Upper lobe of left lung (tissue), 4 donors: ENCODE measurements around the gene RAD51AP1.

Experiments used
- CTCF ChIP-seq, 6 experiments: fragments of 450-650 bp in 4 of 6; fragments of 200-600 bp in 2 of 6; sonication (generic) in 2 of 6; IDR thresholded peaks; one replicate each; pipeline ENCODE4 v1.5.1; 2016 to 2019; ENCODE audit warnings: antibody characterized with exemption in 6 of 6
- EP300 ChIP-seq, 4 donors: sonication (generic); formaldehyde crosslinking; IDR thresholded peaks; one replicate each; pipeline ENCODE4 v1.5.1; 2017; ENCODE audit warnings: antibody characterized with exemption in 4 of 4, control low read depth in 2 of 4
- POLR2A ChIP-seq, 4 donors: fragments of 450-650 bp; IDR thresholded peaks; one replicate each; pipeline ENCODE4 v1.5.1; 2016 to 2017; ENCODE audit warnings: antibody characterized with exemption in 4 of 4, mild to moderate bottlenecking in 2 of 4
- POLR2AphosphoS5 ChIP-seq, 2 donors: sonication (generic); formaldehyde crosslinking; IDR thresholded peaks; one replicate each; pipeline ENCODE4 v1.5.1; 2017; ENCODE audit warnings: antibody characterized with exemption in 2 of 2

GRCh38 chr12:4496145-4496838, 42.4 kb upstream of the RAD51AP1 start:
- TF ChIP-seq EP300 (IDR thresholded peaks at IDR 0.05) (no peak), POLR2A (IDR thresholded peaks at IDR 0.05) (no peak), POLR2AphosphoS5 (IDR thresholded peaks at IDR 0.05) (no peak), CTCF (IDR thresholded peaks at IDR 0.05) (no peak)
